Pancreas (tissue), 10 donors: ENCODE measurements around the gene DCAF4L1. TPM values are rescaled to one million over a fixed set of nuclear protein-coding genes. Genes with fewer than 3 reads are reported as not detected.
A peak's percentile ranks its signal among the peaks of the same experiment; 100 is the strongest.

Experiments
- ATAC-seq, 4 donors: fragments of 200-7000 bp; cut with Tn5 transposase; one replicate each; pipeline versions ENCODE4 v1.8.0 to v1.9.1; 2020; ENCODE audit warnings: mild to moderate bottlenecking in 4 of 4, moderate library complexity in 4 of 4
- DNase-seq, 6 donors: peaks; one replicate each; pipeline ENCODE4 v3.0.0-alpha.2; 2020
- FAIRE-seq: peaks from 2 replicates; lab custom pipeline; 2012; peaks lifted over from hg19 to GRCh38; lab: Jason Lieb, UNC
- H3K27ac ChIP-seq, 4 donors: fragments of 200-600 bp; sonication (generic); 1 replicate in 3 of 4; 2 replicates in 1 of 4; pipeline versions ENCODE4 v1.5.0 to v1.8.0; 2020
- H3K27me3 ChIP-seq, 4 donors: fragments of 200-600 bp; one replicate each; pipeline ENCODE4 v1.8.0; 2021
- H3K36me3 ChIP-seq, 3 donors: fragments of 200-600 bp; sonication (generic) in 1 of 3; one replicate each; pipeline versions ENCODE4 v1.5.0 to v1.8.0; 2020 to 2021
- H3K4me1 ChIP-seq, 3 donors: fragments of 200-600 bp; one replicate each; pipeline ENCODE4 v1.8.0; 2021
- H3K4me3 ChIP-seq, 4 donors: fragments of 200-600 bp; sonication (generic) in 2 of 4; one replicate each; pipeline versions ENCODE4 v1.5.0 to v1.8.0; 2020 to 2021
- H3K9me3 ChIP-seq, 4 donors: fragments of 200-600 bp; one replicate each; pipeline ENCODE4 v1.8.0; 2021
- WGBS, 2 donors: extraction: QIAGEN DNeasy Blood & Tissue Kit; methylation state at CpG; one replicate each; pipeline ENCODE4 v1.1.7; 2013; 5-methylcytosine and 5-hydroxymethylcytosine counted together
- intact Hi-C, 3 donors: fragments of 100-400 bp; cut with DNase I; formaldehyde crosslinking; loops; one replicate each; pipeline versions ENCODE4 v1.11.1 to v1.14.2; 2022
- polyA plus RNA-seq, 2 donors: library from polyadenylated mRNA; stranded (reverse); fragments of 200-250 nt; gene quantifications; one replicate each; pipeline ENCODE4 v1.2.3, GENCODE V29; 2013
- total RNA-seq, 6 donors: library from RNA; stranded (reverse); fragmentation: NEBNext Ultra II Directional in 4 of 6; extraction: Animal tissue kit (Norgen Biotek cat#: 25700) in 4 of 6; gene quantifications; one replicate each; pipeline versions ENCODE4 v1.2.1 to v1.2.4, GENCODE V29; 2021 to 2023
- TF ChIP-seq, protein P1 (sequence below), 4 donors: fragments of 200-600 bp; sonication (generic) in 3 of 4; IDR thresholded peaks; one replicate each; pipeline versions ENCODE4 v1.5.0 to v1.8.0; 2021; ENCODE audit warnings: antibody characterized with exemption in 4 of 4
- donor health status: healthy with polysubstance abuse.
- donor health status: DM: no; HTN: no; CAD: no; lungs with moderate emphysema.
- donor health status: DM: no; HTN: no; CAD: no.
- donor health status: control.
- donor health status: control.
- donor health status: Bipolar disorder and iron deficiency.
- donor health status: DM: yes; HTN: yes; CAD: no.
- donor health status: DM: no; HTN: no; CAD: no.
- donor health status: DM: no; HTN: no; CAD: no.
- donor health status: DM: yes; HTN: yes; CAD: no.

Gene DCAF4L1, protein sequence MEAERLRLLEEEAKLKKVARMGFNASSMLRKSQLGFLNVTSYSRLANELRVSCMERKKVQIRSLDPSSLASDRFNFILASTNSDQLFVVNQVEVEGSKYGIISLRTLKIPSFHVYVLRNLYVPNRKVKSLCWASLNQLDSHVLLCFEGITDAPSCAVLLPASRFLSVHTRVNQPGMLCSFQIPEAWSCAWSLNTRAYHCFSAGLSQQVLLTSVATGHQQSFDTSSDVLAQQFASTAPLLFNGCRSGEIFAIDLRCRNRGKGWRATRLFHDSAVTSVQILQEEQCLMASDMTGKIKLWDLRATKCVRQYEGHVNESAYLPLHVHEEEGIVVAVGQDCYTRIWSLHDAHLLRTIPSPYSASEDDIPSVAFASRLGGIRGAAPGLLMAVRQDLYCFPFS
- total RNA-seq (under 1 TPM in 3 of 6 donors, not detected in 3; 0.03 to 0.09 (median 0.06) TPM), polyA plus RNA-seq (under 1 TPM; 0.09 to 0.15 TPM)

DNA sequence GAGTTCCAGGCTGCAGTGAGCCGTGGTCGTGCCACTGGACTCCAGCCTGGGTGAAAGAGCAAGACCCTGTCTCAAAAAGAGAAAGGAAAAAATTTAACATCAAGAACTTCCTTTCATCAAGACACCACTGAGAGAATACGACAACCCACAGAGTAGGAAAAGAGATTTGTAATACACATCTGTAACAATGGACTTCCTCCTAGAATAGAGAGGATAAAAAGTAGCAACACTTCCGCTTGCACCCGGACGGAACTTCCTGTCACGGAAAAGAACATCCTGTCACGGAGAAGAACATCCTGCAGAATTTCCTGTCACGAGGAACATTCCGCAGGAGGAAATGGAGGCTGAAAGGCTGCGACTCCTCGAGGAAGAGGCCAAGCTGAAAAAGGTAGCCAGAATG, at the start of gene DCAF4L1:
Gene DCAF4L1 (plus strand): TSS at position 301 of the 400 bp plus-strand sequence. CDS start 37 bp downstream, at position 338.
- Histone ChIP-seq H3K27ac (no peak within 1 kb of the TSS), H3K4me3 (no peak within 1 kb of the TSS), H3K27me3 (no peaks in the 10 kb centered on the region), H3K4me1 (no peaks in the 10 kb centered on the region), H3K9me3 (no peaks in the 10 kb centered on the region), H3K36me3 (no peaks in the 10 kb centered on the region)
- WGBS, 2 donors: 87 to 95% methylated on average over 12 of the region's 12 CpGs
- no peak for FAIRE-seq
- intact Hi-C loops: no loop called here
- no peak for DNase-seq
- ATAC-seq: no peak
- TF ChIP-seq, protein P1, sequence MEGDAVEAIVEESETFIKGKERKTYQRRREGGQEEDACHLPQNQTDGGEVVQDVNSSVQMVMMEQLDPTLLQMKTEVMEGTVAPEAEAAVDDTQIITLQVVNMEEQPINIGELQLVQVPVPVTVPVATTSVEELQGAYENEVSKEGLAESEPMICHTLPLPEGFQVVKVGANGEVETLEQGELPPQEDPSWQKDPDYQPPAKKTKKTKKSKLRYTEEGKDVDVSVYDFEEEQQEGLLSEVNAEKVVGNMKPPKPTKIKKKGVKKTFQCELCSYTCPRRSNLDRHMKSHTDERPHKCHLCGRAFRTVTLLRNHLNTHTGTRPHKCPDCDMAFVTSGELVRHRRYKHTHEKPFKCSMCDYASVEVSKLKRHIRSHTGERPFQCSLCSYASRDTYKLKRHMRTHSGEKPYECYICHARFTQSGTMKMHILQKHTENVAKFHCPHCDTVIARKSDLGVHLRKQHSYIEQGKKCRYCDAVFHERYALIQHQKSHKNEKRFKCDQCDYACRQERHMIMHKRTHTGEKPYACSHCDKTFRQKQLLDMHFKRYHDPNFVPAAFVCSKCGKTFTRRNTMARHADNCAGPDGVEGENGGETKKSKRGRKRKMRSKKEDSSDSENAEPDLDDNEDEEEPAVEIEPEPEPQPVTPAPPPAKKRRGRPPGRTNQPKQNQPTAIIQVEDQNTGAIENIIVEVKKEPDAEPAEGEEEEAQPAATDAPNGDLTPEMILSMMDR (IDR thresholded peaks at IDR 0.05): no peak

DNA sequence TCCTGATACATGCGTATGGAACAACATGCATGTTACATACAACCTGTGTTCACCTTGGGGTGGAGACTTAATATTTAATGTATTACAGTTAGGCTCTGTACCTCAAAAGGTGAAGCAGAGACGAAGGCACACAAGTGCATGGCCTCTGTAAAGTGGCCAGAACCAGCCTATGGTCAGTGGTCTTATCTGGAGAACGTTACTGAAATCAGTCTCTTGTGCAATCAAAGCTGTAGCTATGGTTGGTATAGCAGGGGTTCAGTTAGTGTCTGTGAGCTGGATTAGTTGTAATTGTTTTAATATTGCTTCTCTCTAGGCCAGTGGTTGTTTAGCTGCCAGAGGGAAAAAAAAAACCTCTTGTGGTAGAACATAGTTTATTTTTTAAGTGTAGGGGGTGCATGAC, 48.6 kb upstream of the DCAF4L1 start:
- Histone ChIP-seq H3K27ac (no peak overlapping the region), H3K27me3 (no peaks in the 10 kb centered on the region), H3K9me3 (no peaks in the 10 kb centered on the region), H3K4me1 (peaks cover 0 to 17% (median 16%) of the 10 kb centered on the region in 3 donors), H3K4me3 (no peak overlapping the region), H3K36me3 (no peaks in the 10 kb centered on the region)
- TF ChIP-seq, protein P1 (IDR thresholded peaks at IDR 0.05): no peak
- 53 to 58% methylated on average over 3 of the region's 3 CpGs for WGBS, 2 donors
- FAIRE-seq (no peak), DNase-seq (no peak), ATAC-seq (no peak)
- intact Hi-C loops: no loop called here

DNA sequence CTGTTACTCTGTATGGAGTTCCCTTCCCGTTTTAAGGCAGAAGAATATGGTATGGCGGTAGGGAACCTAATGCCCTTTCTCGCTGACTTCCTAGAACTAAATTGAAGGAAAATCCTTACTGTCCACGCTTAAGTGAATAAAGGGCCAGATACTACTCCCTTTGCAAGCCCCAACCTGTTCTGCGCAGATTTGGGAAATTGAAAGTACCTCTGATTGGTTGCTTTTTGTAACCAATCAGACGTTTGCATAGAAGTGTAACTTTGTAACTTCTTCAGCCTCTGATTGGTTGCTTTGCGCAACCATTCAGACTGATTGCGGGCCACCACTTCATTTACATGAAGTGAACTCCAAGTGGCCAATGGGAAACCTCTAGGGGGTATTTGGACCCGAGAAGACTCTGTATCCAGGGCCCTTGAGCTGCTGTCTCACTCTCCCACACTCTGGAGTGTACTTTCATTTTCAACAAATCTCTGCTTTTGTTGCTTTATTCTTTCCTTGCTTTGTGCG, 47.5 kb upstream of the DCAF4L1 start:
- TF ChIP-seq, protein P1 (IDR thresholded peaks at IDR 0.05): no peak
- FAIRE-seq (no peak), ATAC-seq (peak in 1 of 4 donors; percentile 4), DNase-seq (peak in 1 of 6 donors; percentile 24)
- H3K4me1 ChIP-seq: peaks cover 0 to 17% (median 16%) of the 10 kb centered on the region in 3 donors
- no peak overlapping the region for H3K27ac ChIP-seq
- no peaks in the 10 kb centered on the region for H3K27me3 ChIP-seq
- intact Hi-C loops: no loop called here
- 90 to 91% methylated on average over 10 of the region's 10 CpGs for WGBS, 2 donors
- no peaks in the 10 kb centered on the region for H3K9me3 ChIP-seq
- H3K36me3 ChIP-seq: no peaks in the 10 kb centered on the region
- H3K4me3 ChIP-seq: peak overlapping the region in 1 of 4 donors; percentile 62

DNA sequence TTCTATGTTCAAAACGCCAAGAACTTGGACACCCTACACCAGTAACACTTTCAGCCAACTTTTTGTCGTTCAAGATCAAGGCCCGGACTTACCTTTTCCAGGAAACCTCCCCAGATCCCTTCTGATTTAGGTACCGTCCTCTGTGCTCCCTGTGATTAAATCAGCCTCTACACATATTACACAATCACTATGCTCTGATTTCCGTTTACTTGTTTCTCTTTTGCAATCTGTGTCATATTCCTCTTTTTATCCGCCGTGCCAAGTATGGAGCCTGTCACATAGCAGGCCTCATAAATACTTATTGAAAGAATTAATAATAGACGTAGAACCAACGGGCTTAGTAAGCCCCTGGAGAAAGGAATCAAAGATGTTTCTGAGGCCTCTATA, 47.0 kb upstream of the DCAF4L1 start:
- DNase-seq (no peak), FAIRE-seq (no peak), ATAC-seq (peak in 2 of 4 donors; percentile 7 to 18)
- intact Hi-C loops: no loop called here
- H3K4me1 ChIP-seq: peaks cover 0 to 17% (median 16%) of the 10 kb centered on the region in 3 donors
- TF ChIP-seq, protein P1 (IDR thresholded peaks at IDR 0.05): no peak
- WGBS, 2 donors: 76 to 83% methylated on average over 9 of the region's 9 CpGs
- no peaks in the 10 kb centered on the region for H3K9me3 ChIP-seq
- no peaks in the 10 kb centered on the region for H3K27me3 ChIP-seq
- H3K27ac ChIP-seq: peak overlapping the region in 2 of 4 donors; percentile 38 to 65
- no peaks in the 10 kb centered on the region for H3K36me3 ChIP-seq
- H3K4me3 ChIP-seq: peak overlapping the region in 3 of 4 donors; percentile 62 to 95 (median 86)
